GM12873 (cell line): ENCODE results near the gene DSCAM.

Experiments used
- CTCF ChIP-seq: IDR thresholded peaks from 2 replicates; pipeline ENCODE4 v1.5.1; 2012; ENCODE audit warnings: low read depth, mild to moderate bottlenecking, moderate library complexity, low read length, control low read depth; ENCODE audit not compliant: insufficient read depth; ENCODE audit errors: missing control alignments

DSCAM gene

GRCh38 chr21:40641042-40641441 lies 205.9 kb downstream of the DSCAM start:
- TF ChIP-seq CTCF = no peak

- no peak for TF ChIP-seq CTCF
Observed at GRCh38 chr21:40640266-40640789, 206.6 kb downstream of the DSCAM start.

DNA sequence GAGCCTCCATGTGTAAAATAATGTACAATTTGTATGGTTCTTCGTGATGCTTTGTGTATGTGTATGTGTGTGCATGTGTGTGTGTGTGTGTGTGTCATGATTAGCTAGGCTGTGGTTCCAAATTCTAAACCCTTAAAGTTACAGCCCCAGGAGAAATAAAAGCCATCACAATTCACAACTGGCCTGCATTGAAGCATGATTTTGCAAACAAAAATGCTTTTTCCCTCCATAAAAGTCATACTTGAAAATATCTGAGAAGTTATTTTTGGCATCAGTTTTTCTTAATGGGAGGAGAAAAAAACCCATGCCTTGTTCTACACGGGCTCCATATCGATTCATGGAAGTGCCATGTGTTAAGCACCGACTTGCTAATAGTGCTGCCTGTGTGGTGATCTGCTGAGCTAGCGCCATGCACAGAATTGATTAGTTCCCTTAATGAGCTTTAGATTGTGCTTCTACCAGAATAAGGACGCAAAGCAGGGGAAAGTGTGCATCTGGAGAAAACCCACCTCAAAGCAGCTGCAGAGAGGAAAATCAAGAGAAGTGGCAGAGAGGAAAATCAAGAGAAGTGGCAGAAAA lies 207.3 kb downstream of the DSCAM start:
- no peak for TF ChIP-seq CTCF

DNA sequence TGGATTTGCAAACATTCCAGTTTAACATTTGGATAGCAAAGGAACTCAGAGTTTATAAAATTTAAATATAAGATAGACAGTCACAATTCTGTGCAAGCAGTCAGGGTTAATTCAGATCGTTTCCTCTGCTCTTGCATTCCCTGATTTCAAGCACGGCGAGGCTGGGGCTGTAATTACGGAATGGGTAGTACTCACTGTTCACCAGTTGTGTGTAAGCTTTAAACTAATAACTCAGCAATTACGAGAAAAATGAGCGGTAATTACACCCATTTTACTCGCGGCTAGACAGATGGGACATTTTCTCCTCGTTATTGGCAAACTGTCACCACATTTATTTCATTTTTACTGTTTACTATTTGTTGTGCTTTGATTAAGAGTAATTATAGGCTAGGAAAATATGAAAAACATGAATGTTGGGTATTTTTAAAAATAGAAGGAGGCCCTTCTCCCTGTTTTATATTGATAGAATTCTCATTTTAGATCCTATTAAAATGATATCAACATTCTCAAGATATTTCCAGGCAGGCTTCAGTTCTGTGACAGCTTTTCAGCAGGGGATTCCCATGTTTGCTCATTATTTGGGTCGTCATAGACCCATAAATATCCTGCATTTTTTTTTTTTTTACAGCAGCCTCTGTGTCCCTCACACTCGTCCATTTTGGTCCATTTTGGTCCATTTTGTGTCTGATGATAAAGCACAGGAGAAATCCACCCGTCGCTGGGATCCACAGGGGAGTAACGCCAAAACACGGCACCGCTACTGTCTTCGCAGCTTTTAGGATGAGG lies 208.3 kb downstream of the DSCAM start:
- no peak for TF ChIP-seq CTCF

DNA sequence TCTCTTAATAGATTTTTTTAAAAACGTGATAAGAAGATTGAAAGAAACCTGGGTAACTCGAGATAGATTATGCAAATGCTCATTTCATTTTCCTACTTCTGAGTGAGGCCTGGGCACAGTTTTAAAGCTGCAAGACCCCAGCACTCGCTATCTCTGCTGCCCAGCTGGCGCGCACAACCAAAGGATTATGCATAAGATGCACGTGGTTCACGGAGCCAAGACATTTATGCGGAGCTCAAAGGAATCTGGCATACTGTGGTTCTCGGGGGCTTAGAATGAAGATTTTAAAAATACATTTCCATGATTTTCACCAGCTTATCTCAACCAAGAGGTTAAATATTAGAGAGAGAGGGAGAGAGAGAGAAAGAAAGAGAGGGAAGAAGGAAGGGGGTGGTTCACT lies 210.9 kb downstream of the DSCAM start:
- TF ChIP-seq CTCF = no peak

DNA sequence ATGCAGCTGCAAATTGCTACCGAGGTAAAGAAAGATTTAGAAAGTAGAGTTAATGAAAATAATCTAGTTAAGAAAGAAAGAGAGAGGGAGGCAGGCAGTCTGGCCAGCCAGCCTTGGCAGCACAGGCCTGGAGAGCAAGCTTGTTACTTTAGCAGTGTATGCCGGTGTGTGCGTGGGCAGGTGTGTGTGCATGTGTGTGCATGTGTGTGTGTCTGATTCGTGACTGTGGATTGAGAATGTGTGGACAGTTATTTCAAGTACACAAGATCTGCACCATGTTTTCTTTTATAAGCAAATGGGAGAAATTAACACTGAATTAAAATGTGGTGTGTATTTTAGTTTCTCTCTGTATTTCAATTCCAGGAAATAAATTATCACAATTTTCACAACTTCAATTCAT lies 211.6 kb downstream of the DSCAM start:
- TF ChIP-seq CTCF = no peak

GRCh38 chr21:40634141-40634540 lies 212.8 kb downstream of the DSCAM start:
- no peak for TF ChIP-seq CTCF
